CD4-positive, alpha-beta memory T cell (primary cell): Measurements from ENCODE around the gene SORL1. TPM values are rescaled to one million over a fixed set of nuclear protein-coding genes. Genes with fewer than 3 reads are reported as not detected.

Experiments used
- CTCF ChIA-PET: fragments of 350-600 bp; sonication (Branson Sonifier 250); formaldehyde crosslinking; loops from one replicate; lab custom pipeline; 2021; ENCODE audit warnings: inconsistent platforms; ENCODE audit not compliant: partially characterized antibody; lab: Charles Lee
- POLR2A ChIA-PET: fragments of 350-600 bp; sonication (Branson Sonifier 250); formaldehyde crosslinking; loops from one replicate; lab custom pipeline; 2021; ENCODE audit not compliant: partially characterized antibody; lab: Charles Lee
- DNase-seq, 5 donors: peaks; one replicate each; pipeline versions ENCODE4 v3.0.0 to v3.0.0-alpha.2; 2020 to 2022; ENCODE audit warnings: mixed read lengths in 1 of 5
- H3K27ac ChIP-seq: one replicate; pipeline ENCODE4 v1.7.0; 2013; ENCODE audit warnings: low read depth, low read length
- H3K27me3 ChIP-seq: 2 replicates; pipeline ENCODE4 v1.7.0; 2013; ENCODE audit warnings: mild to moderate bottlenecking, low read length, moderate library complexity; ENCODE audit not compliant: insufficient read depth
- H3K36me3 ChIP-seq: 2 replicates; pipeline ENCODE4 v1.7.0; 2013; ENCODE audit warnings: mild to moderate bottlenecking, low read length, moderate library complexity; ENCODE audit not compliant: insufficient read depth
- H3K4me1 ChIP-seq: 2 replicates; pipeline ENCODE4 v1.7.0; 2013; ENCODE audit warnings: mild to moderate bottlenecking, low read length, moderate library complexity; ENCODE audit not compliant: insufficient read depth
- H3K4me3 ChIP-seq, 2 donors: one replicate each; pipeline ENCODE4 v1.7.0; 2013; ENCODE audit warnings: low read length in 2 of 2, mild to moderate bottlenecking in 1 of 2
- H3K9me3 ChIP-seq, 2 donors: one replicate each; pipeline ENCODE4 v1.7.0; 2013; ENCODE audit warnings: low read length in 2 of 2, control low read depth in 1 of 2; ENCODE audit not compliant: control insufficient read depth in 1 of 2
- H3K27ac Mint-ChIP-seq, 7 donors: one replicate each; pipeline ENCODE4 v1.8.0; 2020 to 2021; ENCODE audit warnings: mixed read lengths in 7 of 7, mild to moderate bottlenecking in 6 of 7, inconsistent platforms in 3 of 7, moderate library complexity in 3 of 7
- H3K27me3 Mint-ChIP-seq, 2 donors: one replicate each; pipeline ENCODE4 v1.8.0; 2020 to 2021; ENCODE audit warnings: mixed read lengths in 2 of 2
- H3K36me3 Mint-ChIP-seq, 2 donors: one replicate each; pipeline ENCODE4 v1.8.0; 2020 to 2021; ENCODE audit warnings: mixed read lengths in 2 of 2, inconsistent platforms in 1 of 2, mild to moderate bottlenecking in 1 of 2
- H3K4me1 Mint-ChIP-seq, 4 donors: one replicate each; pipeline ENCODE4 v1.8.0; 2020 to 2021; ENCODE audit warnings: mixed read lengths in 4 of 4, mild to moderate bottlenecking in 1 of 4
- H3K4me3 Mint-ChIP-seq, 8 donors: one replicate each; pipeline ENCODE4 v1.8.0; 2020 to 2021; ENCODE audit warnings: mixed read lengths in 8 of 8, mild to moderate bottlenecking in 7 of 8, moderate library complexity in 6 of 8, inconsistent platforms in 3 of 8
- H3K9me3 Mint-ChIP-seq, 8 donors: one replicate each; pipeline ENCODE4 v1.8.0; 2020 to 2021; ENCODE audit warnings: mixed read lengths in 8 of 8, mild to moderate bottlenecking in 5 of 8, inconsistent platforms in 3 of 8, moderate library complexity in 1 of 8
- intact Hi-C: fragments of 100-400 bp; cut with micrococcal nuclease; formaldehyde crosslinking; loops from one replicate; pipeline ENCODE4 v1.15.1; 2023
- polyA plus RNA-seq, 2 donors: library from polyadenylated mRNA; unstranded; fragments of 300-500 nt; fragmentation: Illumina TruSeq; gene quantifications; one replicate each; pipeline ENCODE4 v1.2.3, GENCODE V29; 2021
- total RNA-seq, 2 experiments: library from RNA; stranded (reverse); gene quantifications; one replicate each; pipeline ENCODE4 v1.2.3, GENCODE V29; 2021

Gene SORL1
- total and polyA plus RNA-seq, 4 experiments from 2014 or later = 159 to 660 (median 446) TPM

GRCh38 chr11:121560236-121560635 is 108.1 kb downstream of the SORL1 start:
- H3K36me3 Mint-ChIP-seq = peaks cover 63 to 88% of the 10 kb centered on the region in 2 donors
- H3K27me3 Mint-ChIP-seq = no peaks in the 10 kb centered on the region
- H3K27ac Mint-ChIP-seq = peak overlapping the region in 4 of 7 donors; percentile 14 to 60 (median 37)
- ChIA-PET CTCF (no interaction called here), POLR2A (interaction anchor here (1.2 kb wide), 1 partner anchor 16 kb away, joined by 4 read pairs; no protein-coding TSS in a partner anchor)
- H3K4me3 Mint-ChIP-seq = no peak overlapping the region
- H3K9me3 Mint-ChIP-seq = no peaks in the 10 kb centered on the region
- Histone ChIP-seq H3K36me3 (peaks cover 83% of the 10 kb centered on the region), H3K9me3 (no peaks in the 10 kb centered on the region), H3K4me1 (no peaks in the 10 kb centered on the region), H3K4me3 (no peak overlapping the region), H3K27ac (no peak overlapping the region), H3K27me3 (no peaks in the 10 kb centered on the region)
- no peak for DNase-seq
- H3K4me1 Mint-ChIP-seq = peaks cover 19 to 66% (median 31%) of the 10 kb centered on the region in 4 donors
- intact Hi-C loops = no loop called here

GRCh38 chr11:121561240-121561639 is 109.1 kb downstream of the SORL1 start:
- Mint-ChIP-seq H3K4me1 (peaks cover 19 to 60% (median 25%) of the 10 kb centered on the region in 4 donors), H3K27me3 (no peaks in the 10 kb centered on the region), H3K4me3 (no peak overlapping the region), H3K36me3 (peaks cover 58 to 87% of the 10 kb centered on the region in 2 donors), H3K27ac (peak overlapping the region in 4 of 7 donors; percentile 24 to 72 (median 42)), H3K9me3 (no peaks in the 10 kb centered on the region)
- ChIA-PET CTCF (interaction anchor here (1.6 kb wide), 1 partner anchor 11 kb away, joined by 4 read pairs; no protein-coding TSS in a partner anchor), POLR2A (interaction anchor here (1.2 kb wide), 1 partner anchor 15 kb away, joined by 4 read pairs; no protein-coding TSS in a partner anchor)
- H3K36me3 ChIP-seq = peaks cover 83% of the 10 kb centered on the region
- H3K4me1 ChIP-seq = no peaks in the 10 kb centered on the region
- no peak for DNase-seq
- no peak overlapping the region for H3K4me3 ChIP-seq
- no peak overlapping the region for H3K27ac ChIP-seq
- no peaks in the 10 kb centered on the region for H3K27me3 ChIP-seq
- no peaks in the 10 kb centered on the region for H3K9me3 ChIP-seq
- intact Hi-C loops = no loop called here

GRCh38 chr11:121561716-121562115 is 109.6 kb downstream of the SORL1 start:
- Histone ChIP-seq H3K36me3 (peaks cover 83% of the 10 kb centered on the region), H3K27me3 (no peaks in the 10 kb centered on the region), H3K9me3 (no peaks in the 10 kb centered on the region), H3K4me1 (no peaks in the 10 kb centered on the region), H3K4me3 (no peak overlapping the region), H3K27ac (no peak overlapping the region)
- intact Hi-C loops = no loop called here
- Mint-ChIP-seq H3K36me3 (peaks cover 54 to 86% of the 10 kb centered on the region in 2 donors), H3K27ac (peak overlapping the region in 5 of 7 donors; percentile 25 to 73 (median 72)), H3K4me3 (no peak overlapping the region), H3K27me3 (no peaks in the 10 kb centered on the region), H3K4me1 (peaks cover 15 to 56% (median 21%) of the 10 kb centered on the region in 4 donors), H3K9me3 (no peaks in the 10 kb centered on the region)
- DNase-seq = no peak
- POLR2A ChIA-PET = interaction anchor here (1.2 kb wide), 1 partner anchor 15 kb away, joined by 4 read pairs; no protein-coding TSS in a partner anchor
- CTCF ChIA-PET = interaction anchor here (1.6 kb wide), 1 partner anchor 11 kb away, joined by 4 read pairs; no protein-coding TSS in a partner anchor

- H3K27ac Mint-ChIP-seq = peak overlapping the region in 6 of 7 donors; percentile 8 to 70 (median 50)
- peaks cover 55 to 85% of the 10 kb centered on the region in 2 donors for H3K36me3 Mint-ChIP-seq
- H3K36me3 ChIP-seq = peaks cover 86% of the 10 kb centered on the region
- H3K4me1 Mint-ChIP-seq = peaks cover 14 to 48% (median 21%) of the 10 kb centered on the region in 4 donors
- H3K9me3 Mint-ChIP-seq = no peaks in the 10 kb centered on the region
- DNase-seq = no peak
- no peak overlapping the region for H3K4me3 ChIP-seq
- POLR2A ChIA-PET = no interaction called here
- intact Hi-C loops = no loop called here
- no peaks in the 10 kb centered on the region for H3K9me3 ChIP-seq
- no peaks in the 10 kb centered on the region for H3K27me3 Mint-ChIP-seq
- H3K27me3 ChIP-seq = no peaks in the 10 kb centered on the region
- CTCF ChIA-PET = interaction anchor here (1.7 kb wide), 1 partner anchor 244 kb away, joined by 5 read pairs; no protein-coding TSS in a partner anchor
- H3K4me3 Mint-ChIP-seq = no peak overlapping the region
- H3K4me1 ChIP-seq = no peaks in the 10 kb centered on the region
- no peak overlapping the region for H3K27ac ChIP-seq
These were observed 110.9 kb downstream of the SORL1 start for GRCh38 chr11:121563003-121563402.

- H3K27me3 Mint-ChIP-seq = no peaks in the 10 kb centered on the region
- no peak overlapping the region for H3K4me3 ChIP-seq
- H3K36me3 Mint-ChIP-seq = peaks cover 55 to 85% of the 10 kb centered on the region in 2 donors
- no peaks in the 10 kb centered on the region for H3K27me3 ChIP-seq
- CTCF ChIA-PET = interaction anchor here (0.8 to 1.7 kb wide), 2 partner anchors 245 to 247 kb away, joined by 3 to 5 read pairs; no protein-coding TSS in a partner anchor
- POLR2A ChIA-PET = no interaction called here
- no peak for DNase-seq
- H3K4me3 Mint-ChIP-seq = peak overlapping the region in 1 of 8 donors; percentile 0
- no peaks in the 10 kb centered on the region for H3K9me3 ChIP-seq
- H3K9me3 Mint-ChIP-seq = no peaks in the 10 kb centered on the region
- peak overlapping the region in 5 of 7 donors; percentile 8 to 89 (median 51) for H3K27ac Mint-ChIP-seq
- H3K36me3 ChIP-seq = peaks cover 83% of the 10 kb centered on the region
- H3K4me1 ChIP-seq = no peaks in the 10 kb centered on the region
- H3K4me1 Mint-ChIP-seq = peaks cover 12 to 40% (median 20%) of the 10 kb centered on the region in 4 donors
- intact Hi-C loops = no loop called here
- H3K27ac ChIP-seq = no peak overlapping the region
These were observed 112.0 kb downstream of the SORL1 start for GRCh38 chr11:121563900-121564822.

GRCh38 chr11:121564948-121565684 is 113.0 kb downstream of the SORL1 start:
- H3K4me3 Mint-ChIP-seq = no peak overlapping the region
- H3K27ac Mint-ChIP-seq = peak overlapping the region in 2 of 7 donors; percentile 17 to 42
- no peaks in the 10 kb centered on the region for H3K4me1 ChIP-seq
- no peaks in the 10 kb centered on the region for H3K9me3 Mint-ChIP-seq
- intact Hi-C loops = no loop called here
- peaks cover 10 to 31% (median 19%) of the 10 kb centered on the region in 4 donors for H3K4me1 Mint-ChIP-seq
- peaks cover 55 to 84% of the 10 kb centered on the region in 2 donors for H3K36me3 Mint-ChIP-seq
- DNase-seq = no peak
- H3K36me3 ChIP-seq = peaks cover 78% of the 10 kb centered on the region
- no peak overlapping the region for H3K4me3 ChIP-seq
- POLR2A ChIA-PET = interaction anchor here (1.4 to 1.5 kb wide), 2 partner anchors 114 to 273 kb away, joined by 3 to 4 read pairs; partner anchors contain the start of gene SC5D
- H3K9me3 ChIP-seq = no peaks in the 10 kb centered on the region
- CTCF ChIA-PET = no interaction called here
- no peak overlapping the region for H3K27ac ChIP-seq
- H3K27me3 ChIP-seq = no peaks in the 10 kb centered on the region
- H3K27me3 Mint-ChIP-seq = no peaks in the 10 kb centered on the region
